Omental fat pad (tissue), 4 donors: Measurements from ENCODE around the gene CEP63. TPM values are rescaled to one million over a fixed set of nuclear protein-coding genes. Genes with fewer than 3 reads are reported as not detected.

Experiments
- ATAC-seq: fragments of 150-250 bp; one replicate; pipeline ENCODE4 v1.9.1; 2016; ENCODE audit warnings: mild to moderate bottlenecking, moderate library complexity; ENCODE audit not compliant: low FRiP score
- DNase-seq: peaks from one replicate; pipeline ENCODE4 v3.0.0-alpha.2; 2019; ENCODE audit warnings: low spot score
- total RNA-seq, 4 donors: library from RNA; depleted of rRNA; stranded (reverse); fragments of >200 nt; gene quantifications; one replicate each; pipeline ENCODE4 v1.1.0, GENCODE V29; 2016
- TF ChIP-seq, protein P1 (sequence below), 3 donors: fragments of 450-650 bp; IDR thresholded peaks; one replicate each; pipeline ENCODE4 v1.5.1; 2016 to 2017; ENCODE audit warnings: antibody characterized with exemption in 3 of 3, mild to moderate bottlenecking in 3 of 3, moderate library complexity in 2 of 3

CEP63 gene
- total RNA-seq, 4 donors from 2014 or later: 15.3 to 30.9 (median 21.1) TPM

GRCh38 chr3:134496471-134497071, 10.7 kb downstream of the CEP63 start:
- TF ChIP-seq, protein P1, sequence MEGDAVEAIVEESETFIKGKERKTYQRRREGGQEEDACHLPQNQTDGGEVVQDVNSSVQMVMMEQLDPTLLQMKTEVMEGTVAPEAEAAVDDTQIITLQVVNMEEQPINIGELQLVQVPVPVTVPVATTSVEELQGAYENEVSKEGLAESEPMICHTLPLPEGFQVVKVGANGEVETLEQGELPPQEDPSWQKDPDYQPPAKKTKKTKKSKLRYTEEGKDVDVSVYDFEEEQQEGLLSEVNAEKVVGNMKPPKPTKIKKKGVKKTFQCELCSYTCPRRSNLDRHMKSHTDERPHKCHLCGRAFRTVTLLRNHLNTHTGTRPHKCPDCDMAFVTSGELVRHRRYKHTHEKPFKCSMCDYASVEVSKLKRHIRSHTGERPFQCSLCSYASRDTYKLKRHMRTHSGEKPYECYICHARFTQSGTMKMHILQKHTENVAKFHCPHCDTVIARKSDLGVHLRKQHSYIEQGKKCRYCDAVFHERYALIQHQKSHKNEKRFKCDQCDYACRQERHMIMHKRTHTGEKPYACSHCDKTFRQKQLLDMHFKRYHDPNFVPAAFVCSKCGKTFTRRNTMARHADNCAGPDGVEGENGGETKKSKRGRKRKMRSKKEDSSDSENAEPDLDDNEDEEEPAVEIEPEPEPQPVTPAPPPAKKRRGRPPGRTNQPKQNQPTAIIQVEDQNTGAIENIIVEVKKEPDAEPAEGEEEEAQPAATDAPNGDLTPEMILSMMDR (IDR thresholded peaks at IDR 0.05): no peak
- no peak for ATAC-seq
- DNase-seq: no peak

- DNase-seq (no peak), ATAC-seq (no peak)
- TF ChIP-seq, protein P1 (IDR thresholded peaks at IDR 0.05): no peak
These were observed 17.4 kb downstream of the CEP63 start for GRCh38 chr3:134503266-134503665.

DNA sequence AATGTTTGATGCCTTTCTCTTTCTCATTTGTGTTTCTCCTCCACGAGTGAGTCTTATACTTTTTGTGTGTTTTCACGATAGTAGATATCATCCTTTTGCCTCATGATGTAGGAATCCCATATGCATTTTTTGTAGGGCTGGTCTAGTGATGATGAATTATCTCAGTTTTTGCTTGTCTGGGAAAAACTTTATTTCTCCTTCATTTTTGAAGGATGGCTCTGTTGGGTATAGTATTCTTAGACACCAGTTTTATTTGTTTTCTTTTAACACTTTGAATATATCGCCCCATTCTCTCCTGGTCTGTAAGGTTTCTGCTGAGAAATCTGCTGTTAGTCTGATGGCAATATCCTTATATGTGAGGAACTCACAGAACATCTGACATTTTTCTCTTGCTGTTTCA, 18.3 kb downstream of the CEP63 start:
- no peak for ATAC-seq
- TF ChIP-seq, protein P1 (IDR thresholded peaks at IDR 0.05): no peak
- DNase-seq: no peak

- TF ChIP-seq, protein P1 (IDR thresholded peaks at IDR 0.05): no peak
- ATAC-seq: no peak
- no peak for DNase-seq
These were observed 19.6 kb downstream of the CEP63 start for GRCh38 chr3:134505485-134505884.

GRCh38 chr3:134511500-134511899, 25.6 kb downstream of the CEP63 start:
- TF ChIP-seq, protein P1 (IDR thresholded peaks at IDR 0.05): no peak
- ATAC-seq (no peak), DNase-seq (no peak)

DNA sequence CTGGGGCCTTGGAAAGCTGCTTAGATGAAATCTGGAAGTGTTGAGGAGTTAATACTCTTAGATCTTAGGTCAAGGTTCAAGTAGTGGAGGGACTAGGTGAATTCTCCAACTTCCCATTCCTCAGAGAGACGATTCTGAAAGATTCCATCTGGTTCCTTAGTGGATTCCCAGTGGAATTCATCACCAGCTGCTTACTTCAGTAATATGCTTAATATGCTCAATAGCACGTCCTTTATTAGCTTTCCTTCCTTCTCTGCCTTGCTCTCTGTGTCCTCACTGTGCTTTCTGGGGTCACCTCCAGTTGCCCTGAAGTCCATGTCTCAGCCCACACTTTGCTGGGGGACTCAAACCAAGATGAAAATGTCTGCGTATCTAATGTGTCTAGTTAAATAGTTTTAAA, 31.0 kb downstream of the CEP63 start:
- no peak for ATAC-seq
- TF ChIP-seq, protein P1 (IDR thresholded peaks at IDR 0.05): no peak
- DNase-seq: no peak

DNA sequence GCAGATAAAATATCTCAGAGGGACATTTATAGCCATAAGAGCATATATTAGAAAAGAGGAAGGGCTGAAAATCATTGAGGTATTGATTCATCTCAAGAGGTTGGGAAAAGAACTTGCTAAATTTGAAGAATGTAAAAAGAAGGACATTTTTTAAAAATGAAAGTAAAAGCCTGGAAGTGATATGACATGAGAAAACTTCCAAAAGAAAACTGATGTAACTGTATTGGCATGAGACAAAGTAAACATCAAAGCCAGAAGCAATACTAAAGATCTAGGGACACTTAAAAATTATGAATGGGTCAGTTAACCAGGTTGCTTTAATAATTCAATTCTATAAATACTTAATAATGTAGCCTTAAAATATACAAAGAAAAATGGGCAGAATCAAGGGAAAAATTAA, 31.9 kb downstream of the CEP63 start:
- DNase-seq: no peak
- TF ChIP-seq, protein P1 (IDR thresholded peaks at IDR 0.05): no peak
- no peak for ATAC-seq
